Type B pancreatic cell (in vitro differentiated cells): ENCODE data around the gene SLC30A3. TPM values are rescaled to one million over a fixed set of nuclear protein-coding genes. Genes with fewer than 3 reads are reported as not detected.

Source experiments
- DNase-seq: peaks from one replicate; pipeline ENCODE4 v3.0.0; 2021; ENCODE audit warnings: mixed read lengths; ENCODE audit not compliant: unreplicated experiment; ENCODE audit errors: extremely low spot score
- H3K27ac Mint-ChIP-seq: 2 replicates; pipeline ENCODE4 v1.8.0; 2021; ENCODE audit warnings: mild to moderate bottlenecking, mixed read lengths
- H3K27me3 Mint-ChIP-seq: 2 replicates; pipeline ENCODE4 v1.8.0; 2021; ENCODE audit warnings: mixed read lengths
- H3K36me3 Mint-ChIP-seq: 2 replicates; pipeline ENCODE4 v1.8.0; 2021; ENCODE audit warnings: mixed read lengths
- H3K4me1 Mint-ChIP-seq: one replicate; pipeline ENCODE4 v1.8.0; 2021; ENCODE audit warnings: mixed read lengths; ENCODE audit not compliant: unreplicated experiment
- H3K4me3 Mint-ChIP-seq: 2 replicates; pipeline ENCODE4 v1.8.0; 2021; ENCODE audit warnings: mild to moderate bottlenecking, mixed read lengths
- H3K9me3 Mint-ChIP-seq: 2 replicates; pipeline ENCODE4 v1.8.0; 2021; ENCODE audit warnings: mixed read lengths
- total RNA-seq: library from RNA; stranded (reverse); gene quantifications from 2 replicates; pipeline ENCODE4 v1.2.1, GENCODE V29; 2021; ENCODE audit warnings: low replicate concordance
- TF ChIP-seq, protein P1 (sequence below): fragments of 200-600 bp; sonication (generic); conservative IDR thresholded peaks from 2 replicates; pipeline ENCODE4 v1.5.0; 2021; ENCODE audit warnings: antibody characterized with exemption, mild to moderate bottlenecking

The SLC30A3 gene
- total RNA-seq, 1 donor from 2014 or later, result 0.53 TPM

DNA sequence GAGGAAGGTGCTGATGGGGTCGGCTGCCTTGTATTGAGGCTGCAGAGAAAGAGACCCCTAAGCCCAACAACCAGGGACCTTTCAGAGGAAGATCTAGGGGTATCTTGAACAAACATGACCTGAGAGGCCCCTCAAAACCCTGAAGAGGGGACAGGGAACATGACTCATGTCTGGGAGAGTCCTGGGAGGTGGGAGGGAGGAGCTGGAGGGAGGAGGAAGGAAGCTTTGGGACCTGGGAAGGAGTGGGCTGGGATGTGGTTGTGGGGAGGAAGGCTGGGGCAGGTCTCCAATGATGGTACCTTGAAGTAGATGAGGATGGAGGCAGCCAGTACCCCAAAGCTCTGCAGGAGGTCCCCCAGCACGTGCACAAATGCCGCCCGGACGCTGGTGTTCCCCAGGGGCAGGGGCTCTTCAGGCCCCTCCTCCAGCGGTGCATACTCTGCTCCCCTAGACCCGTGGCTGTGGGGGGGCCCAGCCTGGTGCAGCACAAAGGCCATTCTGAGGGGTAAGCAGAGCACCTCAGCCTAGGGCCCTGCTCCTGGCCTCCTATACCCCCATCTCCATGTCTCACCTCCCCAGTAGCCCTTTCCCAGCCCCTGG, 5.9 kb downstream of the SLC30A3 start:
- TF ChIP-seq, protein P1, sequence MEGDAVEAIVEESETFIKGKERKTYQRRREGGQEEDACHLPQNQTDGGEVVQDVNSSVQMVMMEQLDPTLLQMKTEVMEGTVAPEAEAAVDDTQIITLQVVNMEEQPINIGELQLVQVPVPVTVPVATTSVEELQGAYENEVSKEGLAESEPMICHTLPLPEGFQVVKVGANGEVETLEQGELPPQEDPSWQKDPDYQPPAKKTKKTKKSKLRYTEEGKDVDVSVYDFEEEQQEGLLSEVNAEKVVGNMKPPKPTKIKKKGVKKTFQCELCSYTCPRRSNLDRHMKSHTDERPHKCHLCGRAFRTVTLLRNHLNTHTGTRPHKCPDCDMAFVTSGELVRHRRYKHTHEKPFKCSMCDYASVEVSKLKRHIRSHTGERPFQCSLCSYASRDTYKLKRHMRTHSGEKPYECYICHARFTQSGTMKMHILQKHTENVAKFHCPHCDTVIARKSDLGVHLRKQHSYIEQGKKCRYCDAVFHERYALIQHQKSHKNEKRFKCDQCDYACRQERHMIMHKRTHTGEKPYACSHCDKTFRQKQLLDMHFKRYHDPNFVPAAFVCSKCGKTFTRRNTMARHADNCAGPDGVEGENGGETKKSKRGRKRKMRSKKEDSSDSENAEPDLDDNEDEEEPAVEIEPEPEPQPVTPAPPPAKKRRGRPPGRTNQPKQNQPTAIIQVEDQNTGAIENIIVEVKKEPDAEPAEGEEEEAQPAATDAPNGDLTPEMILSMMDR, result no peak
- Mint-ChIP-seq H3K36me3 (no peaks in the 10 kb centered on the region), H3K4me3 (no peak overlapping the region), H3K27ac (no peak overlapping the region), H3K27me3 (peaks cover 80% of the 10 kb centered on the region), H3K4me1 (peaks cover 7% of the 10 kb centered on the region), H3K9me3 (no peaks in the 10 kb centered on the region)
- DNase-seq, result no peak

DNA sequence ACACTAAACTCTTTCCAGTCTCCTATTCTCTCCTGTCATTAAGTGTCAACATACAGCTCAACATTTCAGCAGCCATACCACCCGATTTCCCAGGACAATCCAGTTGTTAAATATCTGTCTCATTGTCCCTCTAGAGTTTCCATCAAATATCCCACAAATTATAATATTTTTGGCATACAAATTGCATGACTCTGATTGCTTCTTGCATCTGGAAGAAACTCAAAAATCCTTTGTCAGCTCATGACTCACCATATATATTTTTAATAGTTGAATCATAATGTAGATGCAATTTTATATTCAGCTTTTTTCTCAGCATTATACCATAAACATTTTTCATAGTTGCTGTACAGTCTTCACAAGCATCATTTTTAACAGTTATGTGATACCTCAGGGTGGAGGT, 7.2 kb downstream of the SLC30A3 start:
- Mint-ChIP-seq H3K27me3 (peaks cover 80% of the 10 kb centered on the region), H3K27ac (no peak overlapping the region), H3K36me3 (no peaks in the 10 kb centered on the region), H3K4me3 (no peak overlapping the region), H3K4me1 (peaks cover under 1% of the 10 kb centered on the region), H3K9me3 (no peaks in the 10 kb centered on the region)
- DNase-seq, result no peak
- TF ChIP-seq, protein P1, result no peak

DNA sequence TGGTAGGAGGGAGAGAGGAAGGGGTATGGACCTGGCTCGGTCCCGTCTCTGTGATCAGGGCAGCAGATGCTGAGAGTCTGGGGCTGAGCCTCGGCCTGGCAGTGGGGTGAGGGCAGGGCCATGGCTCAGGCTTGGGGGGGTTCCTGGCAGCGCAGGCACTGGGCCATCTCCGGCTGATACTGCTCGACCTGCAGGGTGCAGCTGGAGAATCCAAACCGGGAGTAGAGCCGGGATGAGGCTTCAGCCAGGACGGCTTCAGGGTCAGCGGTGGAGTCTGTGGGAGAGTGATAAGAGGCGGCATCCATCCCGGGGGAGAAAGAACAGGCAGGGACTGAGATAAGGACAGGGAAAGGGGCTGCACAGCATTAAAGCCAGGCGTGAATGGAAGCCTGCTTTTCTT, 7.7 kb downstream of the SLC30A3 start:
- Mint-ChIP-seq H3K27me3 (peaks cover 78% of the 10 kb centered on the region), H3K4me1 (no peaks in the 10 kb centered on the region), H3K4me3 (no peak overlapping the region), H3K27ac (no peak overlapping the region), H3K36me3 (no peaks in the 10 kb centered on the region), H3K9me3 (no peaks in the 10 kb centered on the region)
- TF ChIP-seq, protein P1, result no peak
- no peak for DNase-seq

DNA sequence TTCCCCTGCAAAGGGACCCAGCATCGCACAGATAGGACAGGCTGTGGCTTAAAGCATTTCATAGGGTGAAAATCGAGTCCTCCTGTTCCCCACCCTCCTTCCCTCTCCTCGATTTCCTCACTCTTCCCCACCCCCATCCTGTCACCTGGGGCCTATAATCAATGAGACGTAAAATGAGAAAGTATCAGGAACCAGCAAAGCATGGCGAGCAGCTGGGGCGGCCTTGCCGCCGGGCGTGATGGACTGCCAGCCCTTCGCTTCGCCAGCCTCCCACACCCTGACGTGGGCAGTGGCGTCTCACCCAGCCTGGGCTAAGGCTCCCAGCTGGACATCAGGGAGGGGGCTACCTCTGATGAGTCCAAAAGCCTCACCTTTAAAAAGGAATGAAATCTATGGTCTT, 11.1 kb downstream of the SLC30A3 start:
- Mint-ChIP-seq H3K27me3 (peaks cover 65% of the 10 kb centered on the region), H3K27ac (no peak overlapping the region), H3K4me3 (no peak overlapping the region), H3K36me3 (no peaks in the 10 kb centered on the region), H3K4me1 (peaks cover 7% of the 10 kb centered on the region), H3K9me3 (no peaks in the 10 kb centered on the region)
- DNase-seq, result no peak
- TF ChIP-seq, protein P1, result no peak

DNA sequence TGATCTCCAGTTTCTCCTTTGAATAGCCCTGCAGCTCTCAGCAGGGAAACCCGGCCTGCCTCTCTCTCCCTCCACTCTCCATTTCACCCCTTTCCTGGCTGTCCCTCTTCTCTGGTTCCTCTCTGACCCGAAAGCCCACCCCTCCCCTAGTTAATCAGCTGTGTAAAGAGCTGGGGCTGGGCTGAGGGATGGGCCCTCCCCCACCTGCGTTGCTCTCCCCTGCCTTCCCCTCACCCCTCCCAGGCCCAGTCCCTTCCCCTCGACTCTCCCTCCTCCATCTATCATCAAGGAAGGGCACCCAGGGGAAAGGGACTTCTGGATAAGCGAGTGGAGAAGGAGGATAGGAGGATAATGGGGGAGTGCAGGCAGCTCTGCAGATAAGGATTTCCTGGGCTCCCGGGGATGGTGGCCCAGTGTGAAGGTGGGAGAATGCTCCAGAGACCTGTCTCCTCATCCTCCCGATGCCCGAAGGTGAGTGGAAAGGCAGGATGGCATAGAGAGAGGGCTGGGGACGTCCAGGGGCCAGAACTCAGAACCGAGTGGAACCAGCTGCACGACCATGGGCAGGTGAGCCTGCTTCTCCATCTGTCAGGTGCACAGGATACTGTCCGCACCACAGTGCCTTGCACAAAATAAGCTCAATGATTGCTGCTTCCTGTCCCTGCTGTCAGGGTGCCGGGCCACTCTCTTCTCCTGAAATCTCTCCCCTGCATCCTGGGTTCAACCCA, 12.0 kb downstream of the SLC30A3 start:
- TF ChIP-seq, protein P1, result no peak

More for the DNA sequence above, 12.0 kb downstream of the SLC30A3 start:
- H3K4me3 Mint-ChIP-seq, result no peak overlapping the region
- no peaks in the 10 kb centered on the region for H3K36me3 Mint-ChIP-seq
- peaks cover 56% of the 10 kb centered on the region for H3K27me3 Mint-ChIP-seq
- peaks cover 7% of the 10 kb centered on the region for H3K4me1 Mint-ChIP-seq
- H3K27ac Mint-ChIP-seq, result no peak overlapping the region
- no peaks in the 10 kb centered on the region for H3K9me3 Mint-ChIP-seq
- no peak for DNase-seq
